Amniotic stem cell (primary cell): ENCODE data around the gene STAMBP.
"Not testable (repeated sequence)": the region's sequence is repeated elsewhere in the genome, so short reads cannot be mapped to it uniquely, and the experiment has no call there.

Experiments used
- DNase-seq: peaks from one replicate; lab custom pipeline; 2025; lab: John Stamatoyannopoulos, UW

The STAMBP gene

DNA sequence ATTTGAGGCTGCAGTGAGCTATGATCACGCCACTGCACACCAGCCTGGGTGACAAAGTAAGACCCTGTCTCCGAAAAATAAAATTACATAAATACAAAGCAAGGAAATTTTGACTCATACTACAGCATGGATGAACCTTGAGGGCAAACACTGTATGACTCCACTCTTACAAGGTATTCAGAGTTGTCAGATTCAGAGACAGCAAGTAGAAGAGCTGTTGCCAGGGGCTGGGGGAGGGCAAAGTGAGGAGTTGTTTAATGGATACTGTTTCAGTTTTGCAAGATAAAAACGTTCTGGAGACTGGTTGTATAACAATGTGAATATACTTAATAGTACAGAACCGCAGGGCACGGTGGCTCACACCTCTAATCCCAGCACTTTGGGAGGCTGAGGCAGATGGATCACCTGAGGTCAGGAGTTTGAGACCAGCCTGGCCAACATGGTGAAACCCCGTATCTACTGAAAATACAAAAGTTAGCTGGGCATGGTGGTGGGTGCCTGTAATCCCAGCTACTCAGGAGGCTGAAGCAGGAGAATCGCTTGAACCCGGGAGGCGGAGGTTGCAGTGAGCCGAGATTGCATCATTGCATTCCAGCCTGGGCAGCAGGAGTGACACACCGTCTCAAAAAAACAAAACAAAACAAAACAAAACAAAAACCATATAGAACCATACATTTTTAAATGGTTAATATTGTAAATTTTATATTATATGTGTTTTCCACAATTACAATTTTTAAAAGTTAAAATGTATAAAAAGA is 59.0 kb downstream of the STAMBP start:
- not testable (repeated sequence) for DNase-seq

DNA sequence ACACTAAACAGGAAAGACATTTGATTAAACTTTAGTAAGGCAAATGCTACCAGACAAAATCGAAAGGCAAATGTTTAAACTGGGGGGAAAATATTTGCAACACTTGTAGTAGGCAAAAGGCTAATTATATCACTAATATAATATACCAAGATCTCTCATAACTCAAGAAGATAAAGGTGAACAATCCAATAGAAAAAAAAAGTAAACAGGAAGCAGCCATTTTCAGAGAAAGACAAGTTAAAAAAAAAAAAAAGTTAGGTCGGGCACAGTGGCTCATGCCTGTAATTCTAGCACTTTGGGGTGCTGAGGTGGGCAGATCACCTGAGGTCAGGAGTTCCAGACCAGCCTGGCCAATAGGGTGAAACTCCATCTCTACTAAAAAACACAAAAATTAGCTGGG is 59.6 kb downstream of the STAMBP start:
- no peak for DNase-seq

DNA sequence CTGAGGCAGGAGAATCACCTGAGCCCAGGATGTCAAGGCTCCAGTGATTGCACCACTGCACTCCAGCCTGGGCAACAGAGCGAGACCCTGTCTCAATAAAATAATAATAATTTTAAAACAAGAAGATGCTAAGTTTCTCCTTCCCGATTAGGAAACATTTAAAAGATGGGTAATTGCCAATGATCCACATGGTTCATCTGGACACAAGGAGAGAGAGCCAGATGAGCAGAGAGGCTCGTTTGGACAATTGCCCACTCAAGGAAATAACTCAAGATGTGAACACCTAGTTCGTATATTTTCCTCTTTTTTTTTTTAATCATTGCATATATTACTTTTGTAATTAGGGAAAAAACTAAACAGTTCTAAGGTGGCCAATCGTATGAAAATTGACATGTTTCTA is 60.4 kb downstream of the STAMBP start:
- no peak for DNase-seq

- DNase-seq: no peak
Observed at GRCh38 chr2:73890301-73891092, 61.7 kb downstream of the STAMBP start.

GRCh38 chr2:73891276-73891901 is 62.6 kb downstream of the STAMBP start:
- DNase-seq: no peak

DNA sequence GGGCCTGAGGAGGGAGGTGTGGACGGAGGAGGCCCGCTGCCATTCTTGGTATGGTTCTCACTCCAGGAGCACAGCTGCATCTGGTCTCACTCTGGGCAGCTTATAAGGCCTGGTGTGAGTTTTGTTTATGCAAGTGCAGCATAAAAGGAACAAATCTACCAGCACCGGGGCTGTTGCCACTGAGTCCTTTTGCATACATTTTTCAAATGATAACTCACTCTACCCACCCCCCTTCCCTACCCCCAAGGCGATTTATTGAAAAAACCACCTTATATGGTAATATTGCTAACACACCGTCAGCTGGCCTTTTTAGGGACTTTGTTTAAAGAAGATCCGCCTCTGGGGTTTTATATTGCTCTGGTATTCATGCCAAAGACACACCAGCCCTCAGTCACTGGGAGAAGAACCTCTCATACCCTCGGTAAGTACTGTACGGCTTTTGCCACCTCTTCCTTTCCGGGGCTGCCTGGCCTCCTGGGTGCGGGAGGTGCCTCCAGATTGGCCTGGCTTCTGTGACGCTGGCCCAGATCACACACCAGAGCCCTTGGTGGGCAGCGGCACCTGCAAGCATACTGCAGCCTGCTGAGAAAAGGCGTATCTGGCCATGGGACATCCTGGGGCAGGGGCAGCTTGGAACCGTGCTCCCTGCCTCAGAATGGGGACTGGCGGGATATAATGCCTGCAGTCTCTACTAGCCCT is 64.0 kb downstream of the STAMBP start, which contains the start of gene ACTG2:
Gene ACTG2 (plus strand): TSS at position 378 of the 699 bp plus-strand sequence. CDS start 8,304 bp downstream, outside the sequence.
- DNase-seq: no peak

- no peak for DNase-seq
Observed at GRCh38 chr2:73893764-73894474, 65.2 kb downstream of the STAMBP start.

DNA sequence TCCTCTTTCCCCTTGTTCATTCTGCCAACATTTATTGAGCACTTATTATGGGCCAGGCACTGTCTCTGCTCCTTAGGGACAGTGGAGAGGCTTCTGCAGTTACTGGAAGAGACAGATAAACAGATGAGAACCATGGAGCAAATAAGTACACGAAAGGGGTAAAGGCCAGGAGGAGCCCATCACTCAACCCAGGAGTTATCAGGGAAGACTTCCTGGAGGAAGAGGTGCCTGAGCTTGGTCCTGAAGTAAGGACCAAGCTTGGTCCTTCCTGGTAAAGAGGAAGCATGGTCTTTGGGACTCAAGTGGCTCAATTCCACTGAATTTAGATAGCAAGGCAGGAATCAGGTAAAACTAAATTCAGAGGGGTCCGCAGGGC is 65.7 kb downstream of the STAMBP start:
- no peak for DNase-seq

GRCh38 chr2:73894877-73895276 is 66.1 kb downstream of the STAMBP start:
- DNase-seq: no peak

DNA sequence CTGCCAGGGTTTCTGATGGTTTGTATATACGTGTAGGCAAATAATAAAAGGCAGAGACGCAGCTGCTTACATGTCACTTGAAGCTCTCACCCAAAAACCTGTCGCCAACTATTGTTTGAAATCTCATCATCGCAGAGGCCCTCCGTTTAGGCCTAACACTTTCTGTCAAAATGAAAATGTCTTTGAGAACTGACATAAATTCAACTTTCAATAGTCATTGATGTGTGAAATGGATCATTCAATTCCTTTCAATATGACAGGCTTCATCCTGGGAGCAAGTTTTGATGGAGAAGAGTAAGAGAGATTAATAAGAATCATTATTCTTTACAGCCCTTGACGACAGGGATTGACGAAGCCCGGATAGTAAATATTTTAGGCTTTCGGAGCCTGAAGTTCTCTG is 66.7 kb downstream of the STAMBP start:
- no peak for DNase-seq

GRCh38 chr2:73896362-73897239 is 67.8 kb downstream of the STAMBP start:
- peak; percentile 40 for DNase-seq

- DNase-seq: no peak
Observed at GRCh38 chr2:73897240-73897583, 68.5 kb downstream of the STAMBP start.

- no peak for DNase-seq
Observed at GRCh38 chr2:73897934-73898333, 69.2 kb downstream of the STAMBP start.

DNA sequence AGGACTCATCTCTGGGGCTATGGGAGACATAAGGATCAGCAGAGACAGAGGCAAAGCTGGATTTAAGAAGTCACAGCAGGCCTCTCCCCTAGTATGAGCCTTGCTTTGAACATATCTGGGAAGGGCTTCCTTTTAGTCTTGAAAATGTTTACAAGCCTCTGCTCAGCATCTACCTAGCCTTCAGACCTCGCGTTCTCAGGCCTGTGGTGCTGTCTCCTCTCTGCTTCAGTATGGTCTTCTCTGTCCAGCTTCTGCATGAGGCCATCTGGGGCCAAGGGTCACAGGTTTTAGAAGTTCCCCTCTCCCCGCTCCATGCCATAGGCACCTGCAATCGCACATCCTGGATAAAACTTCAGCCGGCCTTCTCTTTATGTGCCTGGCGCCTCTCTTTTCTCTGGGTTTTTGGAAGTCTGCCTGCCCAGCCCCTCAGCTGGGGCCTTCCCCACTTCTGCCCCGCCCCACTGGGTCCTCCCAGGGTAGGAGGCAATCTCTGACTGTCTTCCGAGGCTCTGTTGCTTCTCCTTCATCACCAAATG is 71.1 kb downstream of the STAMBP start:
- DNase-seq: no peak

DNA sequence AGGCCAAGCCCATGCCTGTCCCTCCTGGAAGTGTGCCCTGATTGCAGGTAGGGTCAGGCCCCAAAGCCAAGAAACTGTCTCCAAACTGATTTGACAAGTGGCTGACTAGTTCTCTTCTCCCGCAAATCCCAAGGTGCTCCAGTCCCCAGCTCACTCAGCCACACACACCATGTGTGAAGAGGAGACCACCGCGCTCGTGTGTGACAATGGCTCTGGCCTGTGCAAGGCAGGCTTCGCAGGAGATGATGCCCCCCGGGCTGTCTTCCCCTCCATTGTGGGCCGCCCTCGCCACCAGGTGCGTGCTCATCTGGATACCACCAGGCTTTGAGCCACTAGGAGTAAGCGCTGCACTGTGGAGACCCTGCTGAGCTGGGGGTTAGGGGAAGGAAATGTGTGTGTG is 72.4 kb downstream of the STAMBP start:
- DNase-seq: no peak

- no peak for DNase-seq
Observed at GRCh38 chr2:73902284-73902683, 73.5 kb downstream of the STAMBP start.

DNA sequence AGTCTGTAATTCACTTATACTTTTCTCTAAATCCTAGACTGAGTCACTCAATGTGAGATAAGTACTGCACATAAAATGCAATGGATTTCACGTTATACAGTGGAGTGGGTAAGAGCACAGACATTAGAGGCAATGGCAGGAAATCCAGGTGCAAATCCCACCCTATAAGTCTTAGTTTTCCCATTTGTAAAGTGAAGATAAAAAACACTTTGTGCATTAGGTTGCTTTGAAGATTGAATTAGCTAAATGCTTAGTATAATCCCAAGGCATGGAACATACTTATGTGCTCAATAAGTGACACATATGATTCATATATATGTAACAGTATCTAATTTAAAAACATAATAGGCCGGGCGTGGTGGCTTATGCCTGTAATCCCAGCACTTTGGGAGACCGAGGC is 74.6 kb downstream of the STAMBP start:
- no peak for DNase-seq

- not testable (repeated sequence) for DNase-seq
Observed at GRCh38 chr2:73903949-73904613, 75.3 kb downstream of the STAMBP start.

- DNase-seq: no peak
Observed at GRCh38 chr2:73904952-73905351, 76.2 kb downstream of the STAMBP start.
